ENCODE results near the gene DYSF. TPM values are rescaled to one million over a fixed set of nuclear protein-coding genes. Genes with fewer than 3 reads are reported as not detected.

The DYSF gene
- total RNA-seq, 4 donors from 2014 or later: 3.7 to 18.7 (median 10.6) TPM

DNA sequence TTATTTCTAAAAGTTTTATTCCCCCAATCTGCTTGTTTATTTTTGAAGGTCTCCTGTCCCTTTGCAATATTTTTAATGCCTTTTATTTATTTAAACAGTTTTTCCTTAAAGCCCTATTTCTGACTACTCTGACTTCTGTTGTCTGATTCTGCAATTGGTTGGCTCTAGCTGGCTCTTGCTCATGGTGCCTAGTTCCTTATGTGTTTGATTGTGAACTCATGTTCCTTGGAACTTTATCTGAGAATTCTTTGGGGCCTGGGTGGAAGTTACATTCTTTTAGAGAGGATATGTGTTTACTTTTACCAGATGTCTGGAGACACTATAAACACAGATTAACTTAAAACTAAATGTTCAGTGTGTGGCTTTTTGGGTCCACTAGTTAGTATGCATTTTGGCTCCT lies 175.9 kb downstream of the DYSF start:
- Histone ChIP-seq H3K27ac (peak overlapping the region in 1 of 4 donors; percentile 11), H3K4me1 (no peaks in the 10 kb centered on the region), H3K36me3 (no peaks in the 10 kb centered on the region), H3K4me3 (no peak overlapping the region), H3K9me3 (peaks cover 0 to 5% of the 10 kb centered on the region in 2 donors), H3K27me3 (no peaks in the 10 kb centered on the region)
- DNase-seq: no peak
- in situ Hi-C loops (cut with MboI; ENCODE audit: low pct_ligation_motif_present in 1 of 4, low pct_unique_long_range_greater_than_20kb in 1 of 4, low sequenced_read_pairs in 3 of 4): no loop called here
- no peak for TF ChIP-seq POLR2AphosphoS5 (IDR thresholded peaks at IDR 0.05)
- no peak for TF ChIP-seq EP300 (IDR thresholded peaks at IDR 0.05; ENCODE audit: low read depth)
- no peak for TF ChIP-seq POLR2A (IDR thresholded peaks at IDR 0.05)
- TF ChIP-seq, protein P1, sequence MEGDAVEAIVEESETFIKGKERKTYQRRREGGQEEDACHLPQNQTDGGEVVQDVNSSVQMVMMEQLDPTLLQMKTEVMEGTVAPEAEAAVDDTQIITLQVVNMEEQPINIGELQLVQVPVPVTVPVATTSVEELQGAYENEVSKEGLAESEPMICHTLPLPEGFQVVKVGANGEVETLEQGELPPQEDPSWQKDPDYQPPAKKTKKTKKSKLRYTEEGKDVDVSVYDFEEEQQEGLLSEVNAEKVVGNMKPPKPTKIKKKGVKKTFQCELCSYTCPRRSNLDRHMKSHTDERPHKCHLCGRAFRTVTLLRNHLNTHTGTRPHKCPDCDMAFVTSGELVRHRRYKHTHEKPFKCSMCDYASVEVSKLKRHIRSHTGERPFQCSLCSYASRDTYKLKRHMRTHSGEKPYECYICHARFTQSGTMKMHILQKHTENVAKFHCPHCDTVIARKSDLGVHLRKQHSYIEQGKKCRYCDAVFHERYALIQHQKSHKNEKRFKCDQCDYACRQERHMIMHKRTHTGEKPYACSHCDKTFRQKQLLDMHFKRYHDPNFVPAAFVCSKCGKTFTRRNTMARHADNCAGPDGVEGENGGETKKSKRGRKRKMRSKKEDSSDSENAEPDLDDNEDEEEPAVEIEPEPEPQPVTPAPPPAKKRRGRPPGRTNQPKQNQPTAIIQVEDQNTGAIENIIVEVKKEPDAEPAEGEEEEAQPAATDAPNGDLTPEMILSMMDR (IDR thresholded peaks at IDR 0.05): no peak
- intact Hi-C loops (cut with DNase I; ENCODE audit: low total_unique reads): no loop called here

DNA sequence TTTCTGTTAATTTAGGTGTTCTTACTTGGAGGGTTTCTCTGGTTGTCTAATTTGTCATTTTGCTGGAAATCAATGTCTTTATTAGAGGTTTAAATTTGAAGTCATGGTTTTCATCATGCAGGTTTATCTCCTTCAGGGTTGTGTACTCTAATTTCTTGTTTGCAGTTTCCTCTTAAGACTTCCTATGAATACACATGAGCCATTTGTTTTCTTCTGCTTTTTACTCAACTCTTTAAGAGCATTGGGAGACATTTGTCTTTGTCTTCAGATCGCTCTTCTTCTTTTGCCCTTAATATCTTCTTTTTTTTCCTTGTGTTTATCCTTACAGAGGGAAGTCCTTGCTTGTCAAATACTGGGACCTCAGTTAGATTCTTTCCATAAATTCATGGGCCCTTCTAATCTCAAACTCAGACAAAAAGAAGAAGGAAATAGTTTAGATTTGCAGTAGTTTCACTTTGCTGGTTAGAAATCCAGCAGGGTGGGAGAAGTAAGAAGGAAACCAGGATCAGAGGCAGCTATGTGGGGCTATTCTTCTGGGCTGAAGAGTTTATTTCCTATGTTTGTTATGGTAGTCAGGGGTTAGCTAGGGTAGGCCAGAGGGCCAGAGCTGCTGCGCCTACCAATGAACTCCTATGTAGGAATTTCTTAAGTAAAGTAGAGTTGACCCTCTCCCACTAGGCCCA lies 176.6 kb downstream of the DYSF start:
- H3K27ac ChIP-seq: peak overlapping the region in 3 of 4 donors; percentile 11 to 40 (median 24)
- intact Hi-C loops (cut with DNase I; ENCODE audit: low total_unique reads): no loop called here
- 76 to 88% methylated on average over 1 to 2 of the region's 2 CpGs for WGBS, 2 donors (ENCODE audit: low coverage in 1 of 2)

DNA sequence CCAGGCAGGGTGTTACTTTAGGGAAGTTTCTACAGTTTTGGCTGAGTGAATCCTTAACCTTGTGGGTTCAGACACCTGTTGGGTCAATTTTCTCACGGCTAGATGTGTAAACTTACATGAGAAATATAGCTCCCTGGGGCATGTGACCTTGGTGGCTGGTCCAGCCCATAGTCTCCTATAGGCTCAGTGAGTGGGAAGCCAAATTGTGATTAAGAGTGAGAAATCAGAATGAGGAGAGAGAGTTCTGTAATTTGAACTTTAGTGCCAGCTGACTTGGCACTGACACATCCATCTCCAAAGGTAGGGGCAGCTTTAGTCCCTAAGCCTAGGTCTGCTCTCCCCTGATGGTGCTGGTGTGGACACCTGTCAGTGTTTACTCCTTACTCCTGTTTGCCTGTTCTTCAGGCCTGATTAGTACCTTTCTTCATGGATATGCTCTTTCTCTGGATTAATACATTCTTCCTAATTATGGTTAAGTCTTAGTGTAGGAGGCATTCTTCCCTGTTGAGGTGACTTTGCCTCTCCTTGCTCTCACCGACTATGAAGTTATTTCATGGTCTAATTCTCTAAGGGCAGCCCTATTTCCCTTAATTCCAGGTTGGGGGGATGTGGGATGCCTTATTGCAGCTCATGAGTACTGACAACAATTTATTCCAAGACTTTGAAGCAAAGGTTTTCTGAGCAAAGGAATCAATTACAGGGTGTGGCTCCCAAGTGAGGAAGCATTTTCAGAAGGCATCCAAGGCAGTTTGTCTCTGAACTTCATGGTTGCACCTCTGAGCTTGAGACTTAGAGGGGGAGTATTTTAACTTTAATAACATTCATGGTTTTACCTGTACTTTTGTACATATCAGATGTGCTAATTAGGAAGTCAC lies 177.3 kb downstream of the DYSF start:
- WGBS, 2 donors (ENCODE audit: low coverage in 1 of 2): 72 to 82% methylated on average over 1 to 2 of the region's 2 CpGs
- no peaks in the 10 kb centered on the region for H3K27me3 ChIP-seq
- H3K9me3 ChIP-seq: peaks cover 0 to 5% of the 10 kb centered on the region in 2 donors
- DNase-seq: no peak
- no peaks in the 10 kb centered on the region for H3K36me3 ChIP-seq
- H3K4me3 ChIP-seq: no peak overlapping the region
- intact Hi-C loops (cut with DNase I; ENCODE audit: low total_unique reads) (no loop called here), in situ Hi-C loops (cut with MboI; ENCODE audit: low pct_ligation_motif_present in 1 of 4, low pct_unique_long_range_greater_than_20kb in 1 of 4, low sequenced_read_pairs in 3 of 4) (no loop called here)
- TF ChIP-seq, protein P1 (IDR thresholded peaks at IDR 0.05): no peak
- TF ChIP-seq POLR2AphosphoS5 (IDR thresholded peaks at IDR 0.05) (no peak), EP300 (IDR thresholded peaks at IDR 0.05; ENCODE audit: low read depth) (no peak), POLR2A (IDR thresholded peaks at IDR 0.05) (no peak)
- peak overlapping the region in 3 of 4 donors; percentile 11 to 40 (median 24) for H3K27ac ChIP-seq
- no peaks in the 10 kb centered on the region for H3K4me1 ChIP-seq

More for the DNA sequence above, 176.6 kb downstream of the DYSF start:
- DNase-seq: no peak
- in situ Hi-C loops (cut with MboI; ENCODE audit: low pct_ligation_motif_present in 1 of 4, low pct_unique_long_range_greater_than_20kb in 1 of 4, low sequenced_read_pairs in 3 of 4): no loop called here
- Histone ChIP-seq H3K4me1 (no peaks in the 10 kb centered on the region), H3K27me3 (no peaks in the 10 kb centered on the region), H3K9me3 (peaks cover 0 to 5% of the 10 kb centered on the region in 2 donors), H3K4me3 (no peak overlapping the region), H3K36me3 (no peaks in the 10 kb centered on the region)
- TF ChIP-seq POLR2AphosphoS5 (IDR thresholded peaks at IDR 0.05) (no peak), POLR2A (IDR thresholded peaks at IDR 0.05) (no peak)
- TF ChIP-seq, protein P1 (IDR thresholded peaks at IDR 0.05): no peak

DNA sequence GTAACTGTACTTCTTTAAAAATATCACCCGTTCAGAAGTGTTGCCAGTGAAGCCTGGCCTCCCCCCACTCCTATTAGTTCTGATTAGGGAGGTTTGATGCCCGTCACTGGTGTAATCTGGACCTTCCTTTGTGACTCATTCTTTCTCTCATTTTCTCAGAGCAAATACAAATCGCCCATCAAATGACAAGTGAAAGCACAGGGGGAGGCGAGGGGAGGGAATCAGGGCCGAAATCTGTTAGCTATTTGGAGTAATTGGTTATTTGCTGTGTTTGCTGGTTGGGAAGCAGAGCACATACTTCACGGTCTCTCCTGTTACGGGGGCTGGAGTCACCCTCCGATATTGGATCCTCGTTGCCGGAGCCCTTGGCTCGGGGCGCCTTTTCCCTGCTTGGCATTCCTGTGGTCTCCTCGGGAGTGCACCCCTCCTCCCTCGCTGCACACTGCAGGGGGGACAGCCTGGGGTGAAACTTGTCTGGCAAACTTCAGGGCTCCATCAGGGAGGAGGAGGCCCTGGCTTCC lies 178.1 kb downstream of the DYSF start:
- Histone ChIP-seq H3K27me3 (no peaks in the 10 kb centered on the region), H3K4me3 (no peak overlapping the region), H3K4me1 (no peaks in the 10 kb centered on the region), H3K9me3 (peaks cover 0 to 5% of the 10 kb centered on the region in 2 donors), H3K27ac (no peak overlapping the region), H3K36me3 (no peaks in the 10 kb centered on the region)
- DNase-seq: no peak
- intact Hi-C loops (cut with DNase I; ENCODE audit: low total_unique reads): no loop called here
- TF ChIP-seq POLR2AphosphoS5 (IDR thresholded peaks at IDR 0.05): no peak
- TF ChIP-seq, protein P1 (IDR thresholded peaks at IDR 0.05): no peak
- TF ChIP-seq EP300 (IDR thresholded peaks at IDR 0.05; ENCODE audit: low read depth): no peak
- no peak for TF ChIP-seq POLR2A (IDR thresholded peaks at IDR 0.05)
- 83 to 86% methylated on average over 5 to 14 of the region's 14 CpGs for WGBS, 2 donors (ENCODE audit: low coverage in 1 of 2)
- in situ Hi-C loops (cut with MboI; ENCODE audit: low pct_ligation_motif_present in 1 of 4, low pct_unique_long_range_greater_than_20kb in 1 of 4, low sequenced_read_pairs in 3 of 4): no loop called here

Data from transverse colon (tissue), 4 donors.